ENCODE data around the gene CAPN9. TPM values are rescaled to one million over a fixed set of nuclear protein-coding genes. Genes with fewer than 3 reads are reported as not detected.
A peak's percentile ranks its signal among the peaks of the same experiment; 100 is the strongest.

CAPN9 gene
- total and polyA plus RNA-seq, 8 donors = 0.84 to 5.0 (median 1.7) TPM

- no peak for DNase-seq
- intact Hi-C loops (cut with DNase I) = no loop called here
- Histone ChIP-seq H3K27ac (no peak overlapping the region), H3K9me3 (no peaks in the 10 kb centered on the region), H3K4me1 (no peaks in the 10 kb centered on the region), H3K27me3 (no peaks in the 10 kb centered on the region), H3K36me3 (no peaks in the 10 kb centered on the region), H3K4me3 (no peak overlapping the region)
- TF ChIP-seq CTCF (IDR thresholded peaks at IDR 0.05) = no peak
- no peak for ATAC-seq
Observed at GRCh38 chr1:230745071-230745470, 2.1 kb upstream of the CAPN9 start.

GRCh38 chr1:230746617-230747016 is 571 bp upstream of the CAPN9 start:
- intact Hi-C loops (cut with DNase I) = no loop called here
- H3K4me3 ChIP-seq = no peak overlapping the region
- no peaks in the 10 kb centered on the region for H3K4me1 ChIP-seq
- no peaks in the 10 kb centered on the region for H3K27me3 ChIP-seq
- TF ChIP-seq CTCF (IDR thresholded peaks at IDR 0.05) = no peak
- ATAC-seq = no peak
- H3K27ac ChIP-seq = no peak overlapping the region
- no peaks in the 10 kb centered on the region for H3K9me3 ChIP-seq
- no peaks in the 10 kb centered on the region for H3K36me3 ChIP-seq
- DNase-seq = no peak

GRCh38 chr1:230747890-230748800 is 957 bp downstream of the CAPN9 start:
- no peak for ATAC-seq
- no peaks in the 10 kb centered on the region for H3K36me3 ChIP-seq
- TF ChIP-seq CTCF (IDR thresholded peaks at IDR 0.05) = no peak
- H3K27me3 ChIP-seq = no peaks in the 10 kb centered on the region
- intact Hi-C loops (cut with DNase I) = no loop called here
- DNase-seq = no peak
- H3K9me3 ChIP-seq = no peaks in the 10 kb centered on the region
- H3K4me1 ChIP-seq = peaks cover 0 to 6% of the 10 kb centered on the region in 2 donors
- no peak overlapping the region for H3K27ac ChIP-seq
- H3K4me3 ChIP-seq = peak overlapping the region in 1 of 2 donors; percentile 14

- Histone ChIP-seq H3K27ac (no peak overlapping the region), H3K36me3 (no peaks in the 10 kb centered on the region), H3K9me3 (no peaks in the 10 kb centered on the region), H3K4me3 (no peak overlapping the region), H3K27me3 (no peaks in the 10 kb centered on the region), H3K4me1 (peaks cover 0 to 14% of the 10 kb centered on the region in 2 donors)
- intact Hi-C loops (cut with DNase I) = no loop called here
- ATAC-seq (no peak), DNase-seq (no peak)
- no peak for TF ChIP-seq CTCF (IDR thresholded peaks at IDR 0.05)
Observed at GRCh38 chr1:230749150-230749549, 2.0 kb downstream of the CAPN9 start.

DNA sequence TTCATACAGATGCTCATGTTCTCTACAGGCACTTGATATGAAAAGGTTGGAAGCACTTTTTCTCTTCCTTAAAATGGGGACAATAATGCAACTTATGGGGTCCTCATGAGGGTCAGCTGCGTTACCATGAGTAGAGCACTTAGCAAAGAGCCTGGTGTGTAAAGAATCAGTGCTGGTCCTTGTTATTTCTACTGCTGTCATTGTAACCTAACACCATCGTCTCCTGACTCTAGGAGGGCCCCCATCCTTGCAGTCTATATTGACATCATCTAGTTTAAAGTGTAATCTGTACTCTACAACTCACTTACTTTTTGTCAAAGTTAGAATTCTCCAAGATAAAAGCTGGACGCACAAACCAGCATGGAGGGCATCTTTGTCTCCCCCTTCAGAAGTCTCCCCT is 2.4 kb downstream of the CAPN9 start:
- H3K9me3 ChIP-seq = no peaks in the 10 kb centered on the region
- H3K27ac ChIP-seq = no peak overlapping the region
- peaks cover 0 to 14% of the 10 kb centered on the region in 2 donors for H3K4me1 ChIP-seq
- TF ChIP-seq CTCF (IDR thresholded peaks at IDR 0.05) = no peak
- ATAC-seq (no peak), DNase-seq (no peak)
- H3K27me3 ChIP-seq = no peaks in the 10 kb centered on the region
- no peaks in the 10 kb centered on the region for H3K36me3 ChIP-seq
- no peak overlapping the region for H3K4me3 ChIP-seq
- intact Hi-C loops (cut with DNase I) = no loop called here

Data from left lung (tissue), 10 donors.